Neural crest cell (in vitro differentiated cells): ENCODE results near the gene MACROH2A2. TPM values are rescaled to one million over a fixed set of nuclear protein-coding genes. Genes with fewer than 3 reads are reported as not detected.
"Not testable (repeated sequence)": the region's sequence is repeated elsewhere in the genome, so short reads cannot be mapped to it uniquely, and the experiment has no call there.

Experiments
- DNase-seq: peaks from one replicate; pipeline ENCODE4 v3.0.0; 2021; ENCODE audit warnings: low read depth, mixed read lengths, low spot score
- H3K27ac Mint-ChIP-seq: one replicate; pipeline ENCODE4 v1.8.0; 2021; ENCODE audit warnings: mild to moderate bottlenecking, mixed read lengths; ENCODE audit not compliant: unreplicated experiment
- H3K27me3 Mint-ChIP-seq: 2 replicates; pipeline ENCODE4 v1.8.0; 2021; ENCODE audit warnings: low read depth, mild to moderate bottlenecking, mixed read lengths
- H3K36me3 Mint-ChIP-seq: 2 replicates; pipeline ENCODE4 v1.8.0; 2021; ENCODE audit warnings: low read depth, mild to moderate bottlenecking, mixed read lengths
- H3K4me1 Mint-ChIP-seq: 2 replicates; pipeline ENCODE4 v1.8.0; 2021; ENCODE audit warnings: mixed read lengths
- H3K4me3 Mint-ChIP-seq: one replicate; pipeline ENCODE4 v1.8.0; 2021; ENCODE audit warnings: mild to moderate bottlenecking, mixed read lengths
- H3K9me3 Mint-ChIP-seq: 2 replicates; pipeline ENCODE4 v1.8.0; 2021; ENCODE audit warnings: mixed read lengths
- total RNA-seq: library from RNA; stranded (reverse); gene quantifications from 2 replicates; pipeline ENCODE4 v1.2.1, GENCODE V29; 2021
- TF ChIP-seq, protein P1 (sequence below): fragments of 200-600 bp; sonication (generic); conservative IDR thresholded peaks from 2 replicates; pipeline ENCODE4 v1.5.0; 2021; ENCODE audit warnings: antibody characterized with exemption, mild to moderate bottlenecking

The MACROH2A2 gene
- total RNA-seq, 1 donor from 2014 or later, result 149 TPM

DNA sequence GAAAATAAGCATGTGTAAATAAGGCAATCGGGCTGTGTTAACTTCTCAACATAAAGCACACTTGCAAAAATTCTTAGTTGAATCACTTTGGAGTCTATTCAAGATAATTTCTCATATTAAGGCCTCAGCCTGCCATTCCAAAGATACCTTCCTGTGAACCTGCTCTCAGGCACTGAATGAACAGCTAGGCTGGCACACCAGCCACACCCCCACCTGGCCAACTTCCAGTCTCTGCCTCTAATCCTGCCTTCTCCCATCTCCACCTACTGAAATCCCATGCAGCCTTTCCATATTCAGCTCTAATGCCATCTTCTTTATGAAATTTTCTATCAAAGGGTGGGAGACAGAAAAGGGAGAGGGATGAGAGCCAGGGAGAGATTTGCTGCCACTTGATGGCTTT, 17.1 kb upstream of the MACROH2A2 start:
- Mint-ChIP-seq H3K27ac (no peak overlapping the region), H3K4me3 (no peak overlapping the region), H3K36me3 (peaks cover 3% of the 10 kb centered on the region), H3K27me3 (peaks cover 41% of the 10 kb centered on the region), H3K9me3 (peaks cover 8% of the 10 kb centered on the region), H3K4me1 (no peaks in the 10 kb centered on the region)
- DNase-seq, result no peak
- TF ChIP-seq, protein P1, sequence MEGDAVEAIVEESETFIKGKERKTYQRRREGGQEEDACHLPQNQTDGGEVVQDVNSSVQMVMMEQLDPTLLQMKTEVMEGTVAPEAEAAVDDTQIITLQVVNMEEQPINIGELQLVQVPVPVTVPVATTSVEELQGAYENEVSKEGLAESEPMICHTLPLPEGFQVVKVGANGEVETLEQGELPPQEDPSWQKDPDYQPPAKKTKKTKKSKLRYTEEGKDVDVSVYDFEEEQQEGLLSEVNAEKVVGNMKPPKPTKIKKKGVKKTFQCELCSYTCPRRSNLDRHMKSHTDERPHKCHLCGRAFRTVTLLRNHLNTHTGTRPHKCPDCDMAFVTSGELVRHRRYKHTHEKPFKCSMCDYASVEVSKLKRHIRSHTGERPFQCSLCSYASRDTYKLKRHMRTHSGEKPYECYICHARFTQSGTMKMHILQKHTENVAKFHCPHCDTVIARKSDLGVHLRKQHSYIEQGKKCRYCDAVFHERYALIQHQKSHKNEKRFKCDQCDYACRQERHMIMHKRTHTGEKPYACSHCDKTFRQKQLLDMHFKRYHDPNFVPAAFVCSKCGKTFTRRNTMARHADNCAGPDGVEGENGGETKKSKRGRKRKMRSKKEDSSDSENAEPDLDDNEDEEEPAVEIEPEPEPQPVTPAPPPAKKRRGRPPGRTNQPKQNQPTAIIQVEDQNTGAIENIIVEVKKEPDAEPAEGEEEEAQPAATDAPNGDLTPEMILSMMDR, result no peak

DNA sequence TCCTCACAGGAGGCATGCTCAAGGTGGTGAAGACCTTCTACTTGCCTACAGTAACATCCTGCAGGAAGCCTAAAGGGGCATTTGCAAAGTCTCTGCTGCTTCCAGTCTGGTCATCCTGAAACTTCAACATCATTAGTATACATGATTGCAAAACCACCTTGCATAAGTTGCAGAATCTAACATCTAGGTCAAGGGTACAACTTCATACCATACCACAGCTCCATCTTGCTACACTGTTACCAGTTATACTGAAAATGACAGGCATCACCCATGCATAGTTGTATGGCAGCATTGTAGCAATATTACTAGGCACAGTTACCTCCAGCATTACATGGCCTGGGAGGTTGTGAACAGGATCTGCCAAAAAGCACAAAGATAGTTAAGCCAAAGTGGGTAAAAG, 13.7 kb upstream of the MACROH2A2 start:
- H3K4me3 Mint-ChIP-seq, result no peak overlapping the region
- TF ChIP-seq, protein P1, result no peak
- peaks cover 4% of the 10 kb centered on the region for H3K9me3 Mint-ChIP-seq
- H3K27me3 Mint-ChIP-seq, result peaks cover 55% of the 10 kb centered on the region
- no peak overlapping the region for H3K27ac Mint-ChIP-seq
- no peak for DNase-seq
- no peaks in the 10 kb centered on the region for H3K36me3 Mint-ChIP-seq
- no peaks in the 10 kb centered on the region for H3K4me1 Mint-ChIP-seq

DNA sequence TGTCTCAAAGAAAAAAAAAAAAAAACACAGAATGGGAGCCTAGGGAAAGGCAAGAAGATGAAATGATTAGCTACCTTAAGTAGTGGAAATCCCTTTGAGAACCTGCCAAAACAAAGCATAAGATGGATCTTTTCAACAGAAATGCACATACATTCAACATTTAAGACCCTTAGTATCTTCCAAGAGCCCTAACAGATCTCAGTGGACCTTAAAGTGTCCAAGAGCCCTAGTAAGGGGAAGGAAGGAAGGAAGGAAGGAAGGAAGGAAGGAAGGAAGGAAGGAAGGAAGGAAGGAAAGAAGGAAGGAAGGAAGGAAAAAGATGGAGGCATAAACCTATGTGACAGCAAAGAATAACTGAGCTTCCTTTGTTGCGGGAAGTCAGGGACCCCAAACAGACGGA, 11.6 kb upstream of the MACROH2A2 start:
- Mint-ChIP-seq H3K4me1 (no peaks in the 10 kb centered on the region), H3K4me3 (no peak overlapping the region), H3K36me3 (no peaks in the 10 kb centered on the region), H3K27ac (no peak overlapping the region), H3K27me3 (peaks cover 43% of the 10 kb centered on the region), H3K9me3 (peaks cover 6% of the 10 kb centered on the region)
- no peak for DNase-seq
- TF ChIP-seq, protein P1, result no peak

DNA sequence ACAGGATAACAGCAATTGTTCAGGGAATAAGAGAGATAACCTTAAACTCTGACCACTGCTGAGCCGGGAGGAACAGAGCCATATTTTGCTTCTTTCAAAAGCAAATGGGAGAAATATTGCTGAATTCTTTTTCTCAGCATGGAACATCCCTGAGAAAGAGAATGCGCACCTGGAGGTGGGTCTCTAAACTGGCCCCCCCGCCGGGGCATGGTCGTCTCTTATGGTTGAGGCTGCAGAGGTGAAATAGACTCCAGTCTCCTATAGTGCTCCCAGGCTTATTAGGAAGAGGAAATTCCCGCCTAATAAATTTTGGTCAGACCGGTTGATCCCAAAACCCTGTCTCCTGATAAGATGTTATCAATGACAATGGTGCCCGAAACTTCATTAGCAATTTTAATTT, 10.9 kb upstream of the MACROH2A2 start:
- not testable (repeated sequence) for H3K27ac Mint-ChIP-seq, H3K4me1 Mint-ChIP-seq, DNase-seq, H3K9me3 Mint-ChIP-seq, H3K36me3 Mint-ChIP-seq, H3K4me3 Mint-ChIP-seq
- peaks cover 40% of the 10 kb centered on the region for H3K27me3 Mint-ChIP-seq

DNA sequence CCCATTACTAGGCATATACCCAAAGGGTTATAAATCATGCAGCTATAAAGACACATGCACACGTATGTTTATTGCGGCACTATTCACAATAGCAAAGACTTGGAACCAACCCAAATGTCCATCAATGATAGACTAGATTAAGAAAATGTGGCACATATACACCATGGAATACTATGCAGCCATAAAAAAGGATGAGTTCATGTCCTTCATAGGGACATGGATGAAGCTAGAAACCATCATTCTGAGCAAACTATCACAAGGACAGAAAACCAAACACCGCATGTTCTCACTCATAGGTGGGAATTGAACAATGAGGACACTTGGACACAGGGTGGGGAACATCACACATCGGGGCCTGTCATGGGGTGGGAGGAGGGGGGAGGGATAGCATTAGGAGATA, 5.6 kb upstream of the MACROH2A2 start:
- peaks cover 32% of the 10 kb centered on the region for H3K27me3 Mint-ChIP-seq
- H3K4me1 Mint-ChIP-seq, result peaks cover 10% of the 10 kb centered on the region
- H3K36me3 Mint-ChIP-seq, H3K4me3 Mint-ChIP-seq, H3K9me3 Mint-ChIP-seq, H3K27ac Mint-ChIP-seq, DNase-seq: not testable (repeated sequence)

DNA sequence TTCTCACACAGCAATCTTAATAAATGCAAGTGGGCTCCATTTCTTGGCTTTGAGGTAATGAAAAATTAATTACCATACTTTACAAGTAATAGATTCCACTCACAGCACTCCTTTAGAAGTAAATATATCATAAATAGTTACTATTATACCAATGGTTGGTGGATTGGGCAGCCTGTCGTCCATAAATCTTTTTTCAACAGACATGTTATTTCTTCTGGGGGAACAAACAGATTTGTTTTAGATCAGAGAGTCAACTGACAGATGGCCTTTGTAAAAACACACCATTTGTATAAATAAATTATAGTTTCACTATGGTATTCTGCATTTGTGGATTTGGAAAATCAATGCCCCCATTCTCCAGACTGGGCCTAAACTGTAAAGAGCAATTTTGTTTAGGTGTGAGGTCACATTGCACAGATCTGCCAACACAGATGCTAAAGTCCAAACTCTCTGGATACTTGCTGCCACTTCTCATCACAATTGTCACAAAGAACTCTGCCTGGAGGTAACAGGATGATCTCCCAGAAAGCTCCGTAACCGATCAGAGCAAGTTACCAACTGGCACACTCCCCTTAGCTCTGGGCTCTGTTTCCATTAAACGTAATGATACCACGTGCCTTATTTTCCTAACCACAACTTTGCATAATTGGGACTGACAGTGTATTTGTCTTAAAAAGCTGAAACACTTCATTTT, 4.5 kb upstream of the MACROH2A2 start:
- H3K9me3 Mint-ChIP-seq, result peaks cover 2% of the 10 kb centered on the region
- TF ChIP-seq, protein P1, result no peak
- no peak overlapping the region for H3K27ac Mint-ChIP-seq
- DNase-seq, result no peak
- H3K4me1 Mint-ChIP-seq, result peaks cover 17% of the 10 kb centered on the region
- peaks cover 25% of the 10 kb centered on the region for H3K27me3 Mint-ChIP-seq
- H3K4me3 Mint-ChIP-seq, result no peak overlapping the region
- H3K36me3 Mint-ChIP-seq, result no peaks in the 10 kb centered on the region
